H9 (cell line): Measurements from ENCODE around the gene NGFR. TPM values are rescaled to one million over a fixed set of nuclear protein-coding genes. Genes with fewer than 3 reads are reported as not detected.

Experiments used
- DNase-seq: peaks from one replicate; pipeline ENCODE4 v3.0.0-alpha.2; 2017
- H2AFZ ChIP-seq: one replicate; pipeline ENCODE4 v1.6.1; 2013; ENCODE audit warnings: mild to moderate bottlenecking, low read length, control low read depth, moderate library complexity
- H2AK5ac ChIP-seq: 2 replicates; pipeline ENCODE4 v1.6.1; 2013; ENCODE audit warnings: low read length, control low read depth, mixed read lengths; ENCODE audit not compliant: insufficient read length
- H2BK120ac ChIP-seq: one replicate; pipeline ENCODE4 v1.6.1; 2013; ENCODE audit warnings: low read depth, mild to moderate bottlenecking, low read length, control low read depth, inconsistent platforms; ENCODE audit not compliant: poor library complexity, severe bottlenecking
- H2BK12ac ChIP-seq: 2 replicates; pipeline ENCODE4 v1.6.1; 2013; ENCODE audit warnings: low read length, control low read depth, mixed read lengths, low read depth; ENCODE audit not compliant: insufficient read length
- H2BK15ac ChIP-seq: 2 replicates; pipeline ENCODE4 v1.6.1; 2013; ENCODE audit warnings: low read depth, low read length, control low read depth
- H2BK20ac ChIP-seq: one replicate; pipeline ENCODE4 v1.6.1; 2013; ENCODE audit warnings: low read depth, mild to moderate bottlenecking, low read length, control low read depth, inconsistent platforms; ENCODE audit not compliant: poor library complexity, severe bottlenecking
- H2BK5ac ChIP-seq: 2 replicates; pipeline ENCODE4 v1.6.1; 2013; ENCODE audit warnings: low read length, control low read depth, mixed read lengths; ENCODE audit not compliant: insufficient read length
- H3K14ac ChIP-seq: 2 replicates; pipeline ENCODE4 v1.6.1; 2013; ENCODE audit warnings: low read length, control low read depth; ENCODE audit not compliant: insufficient read depth
- H3K18ac ChIP-seq: 2 replicates; pipeline ENCODE4 v1.6.1; 2013; ENCODE audit warnings: low read depth, mild to moderate bottlenecking, mixed read lengths, low read length, control low read depth; ENCODE audit not compliant: insufficient read length
- H3K23ac ChIP-seq: 2 replicates; pipeline ENCODE4 v1.6.1; 2013; ENCODE audit warnings: low read length, control low read depth, mixed read lengths, low read depth; ENCODE audit not compliant: insufficient read length
- H3K23me2 ChIP-seq: 2 replicates; pipeline ENCODE4 v1.6.1; 2013; ENCODE audit warnings: low read depth, mild to moderate bottlenecking, mixed read lengths, low read length, control low read depth; ENCODE audit not compliant: insufficient read length, poor library complexity, severe bottlenecking
- H3K27ac ChIP-seq: 2 replicates; pipeline ENCODE4 v1.5.1; 2013; ENCODE audit warnings: low read length, control low read depth, mixed read lengths, low read depth; ENCODE audit not compliant: insufficient read length
- H3K27me3 ChIP-seq: 2 replicates; pipeline ENCODE4 v1.6.1; 2013; ENCODE audit warnings: low read length, control low read depth, inconsistent platforms; ENCODE audit not compliant: insufficient read depth
- H3K4ac ChIP-seq: 2 replicates; pipeline ENCODE4 v1.6.1; 2013; ENCODE audit warnings: low read depth, mild to moderate bottlenecking, control low read depth, inconsistent platforms, low read length, moderate library complexity
- H3K4me1 ChIP-seq: 2 replicates; pipeline ENCODE4 v1.6.1; 2013; ENCODE audit warnings: low read length, control low read depth, inconsistent platforms; ENCODE audit not compliant: insufficient read depth
- H3K4me2 ChIP-seq: 2 replicates; pipeline ENCODE4 v1.6.1; 2013; ENCODE audit warnings: low read length, control low read depth, mixed read lengths; ENCODE audit not compliant: insufficient read length, insufficient read depth
- H3K56ac ChIP-seq: 2 replicates; pipeline ENCODE4 v1.6.1; 2013; ENCODE audit warnings: low read depth, mild to moderate bottlenecking, mixed read lengths, low read length, control low read depth; ENCODE audit not compliant: insufficient read length
- H3K79me1 ChIP-seq: 2 replicates; pipeline ENCODE4 v1.6.1; 2013; ENCODE audit warnings: low read depth, mild to moderate bottlenecking, moderate library complexity, low read length, control low read depth, inconsistent platforms; ENCODE audit not compliant: insufficient read depth, poor library complexity, severe bottlenecking
- H3K79me2 ChIP-seq: 2 replicates; pipeline ENCODE4 v1.6.1; 2013; ENCODE audit warnings: low read length, control low read depth, inconsistent platforms; ENCODE audit not compliant: insufficient read depth
- H3K9ac ChIP-seq: 2 replicates; pipeline ENCODE4 v1.6.1; 2013; ENCODE audit warnings: low read length, control low read depth, mixed read lengths; ENCODE audit not compliant: insufficient read length; ENCODE audit errors: extremely low read depth
- H3K9me3 ChIP-seq: one replicate; pipeline ENCODE4 v1.6.1; 2013; ENCODE audit warnings: low read depth, low read length, inconsistent platforms; ENCODE audit not compliant: control insufficient read depth
- H3T11ph ChIP-seq: one replicate; pipeline ENCODE4 v1.6.1; 2013; ENCODE audit warnings: mild to moderate bottlenecking, low read length, control low read depth, inconsistent platforms
- H4K20me1 ChIP-seq: one replicate; pipeline ENCODE4 v1.6.1; 2013; ENCODE audit not compliant: control insufficient read depth, insufficient read length, insufficient read depth
- H4K5ac ChIP-seq: 2 replicates; pipeline ENCODE4 v1.6.1; 2013; ENCODE audit warnings: low read depth, mild to moderate bottlenecking, mixed read lengths, low read length, control low read depth; ENCODE audit not compliant: insufficient read length
- H4K8ac ChIP-seq: replicated peaks from 2 replicates; pipeline ENCODE4 v1.6.1; 2013; ENCODE audit warnings: low read length, control low read depth, mixed read lengths, low read depth; ENCODE audit not compliant: insufficient read length
- H4K91ac ChIP-seq: 2 replicates; pipeline ENCODE4 v1.6.1; 2013; ENCODE audit warnings: low read depth, mild to moderate bottlenecking, moderate library complexity, mixed read lengths, low read length, control low read depth; ENCODE audit not compliant: insufficient read length
- H3K27ac Mint-ChIP-seq, 3 experiments: 2 replicates in 2 of 3; 3 replicates in 1 of 3; pipeline ENCODE4 v1.8.0; 2020 to 2021; ENCODE audit warnings: mixed read lengths in 3 of 3, mild to moderate bottlenecking in 1 of 3, moderate library complexity in 1 of 3
- H3K27me3 Mint-ChIP-seq: 2 replicates; pipeline ENCODE4 v1.8.0; 2021; ENCODE audit warnings: low read depth, mild to moderate bottlenecking, moderate library complexity, mixed read lengths
- H3K36me3 Mint-ChIP-seq, 3 experiments: 2 replicates in 2 of 3; 3 replicates in 1 of 3; pipeline ENCODE4 v1.8.0; 2020 to 2021; ENCODE audit warnings: low read depth in 3 of 3, mixed read lengths in 3 of 3; ENCODE audit not compliant: insufficient read depth in 1 of 3
- H3K4me1 Mint-ChIP-seq, 2 experiments: 2 replicates each; pipeline ENCODE4 v1.8.0; 2020; ENCODE audit warnings: mixed read lengths in 2 of 2
- H3K4me3 Mint-ChIP-seq, 2 experiments: 2 replicates in 1 of 2; 3 replicates in 1 of 2; pipeline ENCODE4 v1.8.0; 2020 to 2021; ENCODE audit warnings: mild to moderate bottlenecking in 2 of 2, mixed read lengths in 2 of 2, moderate library complexity in 1 of 2
- H3K9me3 Mint-ChIP-seq, 2 experiments: 2 replicates in 1 of 2; 3 replicates in 1 of 2; pipeline ENCODE4 v1.8.0; 2020; ENCODE audit warnings: mild to moderate bottlenecking in 2 of 2, mixed read lengths in 2 of 2, moderate library complexity in 1 of 2
- WGBS: extraction: QIAGEN DNeasy Blood & Tissue Kit; methylation state at CpG from one replicate; pipeline ENCODE4 v1.1.7; 2013; ENCODE audit warnings: missing lambda C conversion rate, low lambda C conversion rate, mixed read lengths; ENCODE audit not compliant: insufficient read length; ENCODE audit errors: extremely low coverage; 5-methylcytosine and 5-hydroxymethylcytosine counted together
- total RNA-seq: library from RNA; stranded (reverse); gene quantifications from 2 replicates; pipeline ENCODE4 v1.2.1, GENCODE V29; 2021
- TF ChIP-seq, protein P1 (sequence below): fragments of 200-600 bp; sonication (generic); conservative IDR thresholded peaks from 3 replicates; pipeline ENCODE4 v1.8.0; 2021; ENCODE audit warnings: antibody characterized with exemption, mild to moderate bottlenecking

The NGFR gene
- total RNA-seq, 1 experiment from 2014 or later = 9.6 TPM

DNA sequence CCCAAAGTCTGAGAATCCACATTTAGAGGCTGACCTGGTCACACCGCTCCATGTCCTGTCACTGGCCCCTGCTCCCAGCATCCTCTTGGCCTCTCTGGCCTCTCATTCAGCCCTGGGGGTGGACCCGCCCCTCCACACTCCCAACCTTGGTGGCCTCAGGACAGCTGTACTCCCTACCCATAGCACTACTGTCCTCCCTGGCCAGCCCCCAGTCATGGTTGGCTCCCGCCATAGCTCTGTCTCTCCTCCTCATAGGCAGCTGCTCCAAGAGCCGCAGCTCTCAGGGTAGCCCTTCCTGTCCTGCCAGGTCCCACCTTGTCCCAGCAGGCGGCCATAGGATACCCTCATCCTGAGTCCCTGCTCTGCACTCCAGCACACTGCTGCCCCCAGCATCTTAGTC lies 42.4 kb upstream of the NGFR start:
- Histone ChIP-seq H3K27ac (no peak overlapping the region), H2BK5ac (no peak overlapping the region), H2BK120ac (no peak overlapping the region), H3K4me1 (peaks cover 4% of the 10 kb centered on the region; the same call in 1 of the 2 replicates), H4K20me1 (no peaks in the 10 kb centered on the region), H2AFZ (no peak overlapping the region), H4K8ac (no peak overlapping the region), H2AK5ac (no peak overlapping the region), H3T11ph (no peak overlapping the region), H3K27me3 (no peaks in the 10 kb centered on the region; the same call in 1 of the 2 replicates), H3K23me2 (no peaks in the 10 kb centered on the region), H3K4ac (no peak overlapping the region), H2BK20ac (no peak overlapping the region), H3K23ac (no peak overlapping the region), H2BK12ac (no peak overlapping the region), H3K4me2 (no peak overlapping the region), H4K91ac (no peak overlapping the region), H3K14ac (no peak overlapping the region), H3K79me1 (no peaks in the 10 kb centered on the region), H3K79me2 (no peaks in the 10 kb centered on the region), H3K18ac (no peak overlapping the region), H3K9ac (no peak overlapping the region), H2BK15ac (no peak overlapping the region), H3K56ac (no peak overlapping the region), H3K9me3 (no peaks in the 10 kb centered on the region), H4K5ac (no peak overlapping the region)
- H3K9me3 Mint-ChIP-seq = no peaks in the 10 kb centered on the region; a peak in 1 of 5 replicates
- no peaks in the 10 kb centered on the region for H3K36me3 Mint-ChIP-seq
- WGBS = no CpG with 5 or more reads among the region's 5 CpGs
- TF ChIP-seq, protein P1, sequence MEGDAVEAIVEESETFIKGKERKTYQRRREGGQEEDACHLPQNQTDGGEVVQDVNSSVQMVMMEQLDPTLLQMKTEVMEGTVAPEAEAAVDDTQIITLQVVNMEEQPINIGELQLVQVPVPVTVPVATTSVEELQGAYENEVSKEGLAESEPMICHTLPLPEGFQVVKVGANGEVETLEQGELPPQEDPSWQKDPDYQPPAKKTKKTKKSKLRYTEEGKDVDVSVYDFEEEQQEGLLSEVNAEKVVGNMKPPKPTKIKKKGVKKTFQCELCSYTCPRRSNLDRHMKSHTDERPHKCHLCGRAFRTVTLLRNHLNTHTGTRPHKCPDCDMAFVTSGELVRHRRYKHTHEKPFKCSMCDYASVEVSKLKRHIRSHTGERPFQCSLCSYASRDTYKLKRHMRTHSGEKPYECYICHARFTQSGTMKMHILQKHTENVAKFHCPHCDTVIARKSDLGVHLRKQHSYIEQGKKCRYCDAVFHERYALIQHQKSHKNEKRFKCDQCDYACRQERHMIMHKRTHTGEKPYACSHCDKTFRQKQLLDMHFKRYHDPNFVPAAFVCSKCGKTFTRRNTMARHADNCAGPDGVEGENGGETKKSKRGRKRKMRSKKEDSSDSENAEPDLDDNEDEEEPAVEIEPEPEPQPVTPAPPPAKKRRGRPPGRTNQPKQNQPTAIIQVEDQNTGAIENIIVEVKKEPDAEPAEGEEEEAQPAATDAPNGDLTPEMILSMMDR = no peak
- H3K27ac Mint-ChIP-seq = peak overlapping the region in 1 of 3 experiments; percentile 64; a peak in 1 of 7 replicates
- H3K27me3 Mint-ChIP-seq = peaks cover 9% of the 10 kb centered on the region
- peaks cover 27 to 30% of the 10 kb centered on the region in 2 experiments for H3K4me1 Mint-ChIP-seq
- DNase-seq = no peak
- H3K4me3 Mint-ChIP-seq = no peak overlapping the region
